Measurements from ENCODE around the gene KRT33B. TPM values are rescaled to one million over a fixed set of nuclear protein-coding genes. Genes with fewer than 3 reads are reported as not detected.

The KRT33B gene
- total RNA-seq, 2 experiments from 2014 or later = not detected

- Mint-ChIP-seq H3K27ac (no peak overlapping the region), H3K4me3 (no peak overlapping the region), H3K27me3 (ENCODE audit: low read depth) (peaks cover 2% of the 10 kb centered on the region), H3K4me1 (ENCODE audit: low read depth) (peaks cover 4% of the 10 kb centered on the region), H3K9me3 (ENCODE audit: insufficient read depth) (peaks cover 6% of the 10 kb centered on the region), H3K36me3 (ENCODE audit: low read depth) (no peaks in the 10 kb centered on the region)
- POLR2A ChIA-PET = no interaction called here
- CTCF ChIA-PET = no interaction called here
- no peak for ATAC-seq
- DNase-seq = no peak
These were observed 53.7 kb downstream of the KRT33B start for GRCh38 chr17:41315814-41316445.

- Mint-ChIP-seq H3K27me3 (ENCODE audit: low read depth) (peaks cover 2% of the 10 kb centered on the region), H3K4me1 (ENCODE audit: low read depth) (peaks cover 10% of the 10 kb centered on the region), H3K4me3 (no peak within 1 kb of the TSS), H3K27ac (no peak within 1 kb of the TSS), H3K36me3 (ENCODE audit: low read depth) (no peaks in the 10 kb centered on the region), H3K9me3 (ENCODE audit: insufficient read depth) (peaks cover 6% of the 10 kb centered on the region)
- DNase-seq = no peak
- ChIA-PET POLR2A (no interaction called here), CTCF (no interaction called here)
- ATAC-seq = no peak
These were observed 54.3 kb downstream of the KRT33B start, which contains the start of gene KRTAP17-1 for GRCh38 chr17:41315204-41315794. KRTAP17-1 (minus strand) TSS chr17:41315710; CDS start chr17:41315650, 60 bp downstream.

Other genes with a start within 250 kb of the KRT33B start
- gene KRTAP4-12, start 245.6 kb downstream of the KRT33B start, total RNA-seq = not detected
- not detected for gene KRTAP4-6, start 229.3 kb downstream of the KRT33B start, total RNA-seq
- not detected for gene KRTAP4-5, start 220.0 kb downstream of the KRT33B start, total RNA-seq
- gene KRTAP4-4, start 209.1 kb downstream of the KRT33B start, total RNA-seq = not detected
- gene KRTAP4-3, start 201.6 kb downstream of the KRT33B start, total RNA-seq = not detected
- gene KRTAP4-2, start 191.6 kb downstream of the KRT33B start, total RNA-seq = not detected
- gene KRTAP4-1, start 184.9 kb downstream of the KRT33B start, total RNA-seq = not detected
- gene KRTAP9-1, start 179.9 kb downstream of the KRT33B start, total RNA-seq = not detected
- not detected for gene KRTAP9-2, start 143.2 kb downstream of the KRT33B start, total RNA-seq
- not detected for gene KRTAP9-3, start 137.4 kb downstream of the KRT33B start, total RNA-seq
- gene KRTAP9-8, start 131.8 kb downstream of the KRT33B start, total RNA-seq = not detected
- not detected for gene KRTAP9-4, start 120.1 kb downstream of the KRT33B start, total RNA-seq
- not detected for gene KRTAP9-9, start 114.4 kb downstream of the KRT33B start, total RNA-seq
- not detected for gene KRTAP9-6, start 104.4 kb downstream of the KRT33B start, total RNA-seq
- gene KRTAP9-7, start 94.1 kb downstream of the KRT33B start, total RNA-seq = not detected
- not detected for gene KRTAP29-1, start 67.0 kb downstream of the KRT33B start, total RNA-seq
- gene KRTAP16-1, start 60.5 kb downstream of the KRT33B start, total RNA-seq = not detected
- not detected for gene KRTAP17-1, start 54.1 kb downstream of the KRT33B start, total RNA-seq
- not detected for gene KRT33A, start 19.0 kb downstream of the KRT33B start, total RNA-seq
- gene KRT34, start 12.5 kb upstream of the KRT33B start, total RNA-seq = not detected
- gene KRT31, start 27.8 kb upstream of the KRT33B start, total RNA-seq = not detected
- not detected for gene KRT37, start 54.8 kb upstream of the KRT33B start, total RNA-seq
- not detected for gene KRT38, start 71.2 kb upstream of the KRT33B start, total RNA-seq
- not detected for gene KRT32, start 97.6 kb upstream of the KRT33B start, total RNA-seq
- gene KRT35, start 111.3 kb upstream of the KRT33B start, total RNA-seq = not detected
- not detected for gene KRT36, start 120.1 kb upstream of the KRT33B start, total RNA-seq
- not detected for gene KRT13, start 135.8 kb upstream of the KRT33B start, total RNA-seq
- gene KRT15, start 149.1 kb upstream of the KRT33B start, total RNA-seq = not detected
- not detected for gene KRT19, start 158.5 kb upstream of the KRT33B start, total RNA-seq
- gene KRT9, start 202.2 kb upstream of the KRT33B start, total RNA-seq = not detected
- not detected for gene KRT14, start 217.1 kb upstream of the KRT33B start, total RNA-seq
- not detected for gene KRT16, start 243.0 kb upstream of the KRT33B start, total RNA-seq